B cell (primary cell): ENCODE results near the gene N4BP3. TPM values are rescaled to one million over a fixed set of nuclear protein-coding genes. Genes with fewer than 3 reads are reported as not detected.

Experiments
- ATAC-seq: fragments of 200-7000 bp; cut with Tn5 transposase; one replicate; pipeline ENCODE4 v1.10.0; 2021; ENCODE audit warnings: low read depth, mild to moderate bottlenecking, moderate number of reproducible peaks, moderate library complexity
- CTCF ChIA-PET: fragments of 350-600 bp; sonication (Branson Sonifier 250); formaldehyde crosslinking; loops from one replicate; lab custom pipeline; 2021; ENCODE audit warnings: antibody characterized with exemption, inconsistent platforms; lab: Charles Lee
- POLR2A ChIA-PET: fragments of 350-600 bp; sonication (Branson Sonifier 250); formaldehyde crosslinking; loops from one replicate; lab custom pipeline; 2021; ENCODE audit warnings: antibody characterized with exemption; lab: Charles Lee
- DNase-seq: peaks from one replicate; pipeline ENCODE4 v3.0.0; 2013
- H2AFZ ChIP-seq: 2 replicates; pipeline ENCODE4 v1.6.1; 2012; ENCODE audit warnings: mild to moderate bottlenecking, low read depth, low read length; ENCODE audit not compliant: insufficient read depth, poor library complexity, severe bottlenecking
- H3K27ac ChIP-seq, 2 donors: 1 replicate in 1 of 2; 2 replicates in 1 of 2; pipeline ENCODE4 v1.5.1; 2012 to 2013; ENCODE audit warnings: low read length in 2 of 2, mild to moderate bottlenecking in 2 of 2, moderate library complexity in 1 of 2
- H3K27me3 ChIP-seq, 4 experiments: fragments of 200-600 bp in 1 of 4; sonication (generic) in 1 of 4; replicated peaks in 1 of 4; 1 replicate in 2 of 4; 2 replicates in 2 of 4; pipeline versions ENCODE4 v1.6.1 to v1.7.0; 2013 to 2016; ENCODE audit warnings: low read length in 3 of 4, mild to moderate bottlenecking in 2 of 4, mixed read lengths in 1 of 4, moderate library complexity in 1 of 4; ENCODE audit not compliant: insufficient read depth in 4 of 4, control insufficient read depth in 3 of 4; ENCODE audit errors: control extremely low read depth in 1 of 4
- H3K36me3 ChIP-seq, 2 experiments: replicated peaks in 1 of 2; 1 replicate in 1 of 2; 2 replicates in 1 of 2; pipeline versions ENCODE4 v1.6.1 to v1.7.1; 2013; ENCODE audit warnings: low read length in 1 of 2; ENCODE audit not compliant: insufficient read depth in 2 of 2, control insufficient read depth in 1 of 2; ENCODE audit errors: control extremely low read depth in 1 of 2, extremely low read depth in 1 of 2
- H3K4me1 ChIP-seq, 2 donors: fragments of 200-600 bp in 1 of 2; sonication (generic) in 1 of 2; 1 replicate in 1 of 2; 2 replicates in 1 of 2; pipeline versions ENCODE4 v1.5.1 to v1.6.1; 2013 to 2017; ENCODE audit warnings: low read length in 2 of 2; ENCODE audit not compliant: control insufficient read depth in 2 of 2, insufficient read depth in 2 of 2
- H3K4me2 ChIP-seq: replicated peaks from 2 replicates; pipeline ENCODE3; 2012; ENCODE audit warnings: mild to moderate bottlenecking, low read depth, low read length; ENCODE audit not compliant: poor library complexity, severe bottlenecking
- H3K4me3 ChIP-seq, 5 experiments: fragments of 200-600 bp in 1 of 5; sonication (generic) in 1 of 5; 1 replicate in 3 of 5; 2 replicates in 2 of 5; pipeline versions ENCODE4 v1.5.1 to v1.7.0; 2011 to 2016; ENCODE audit warnings: low read length in 4 of 5, mild to moderate bottlenecking in 4 of 5, low read depth in 2 of 5, control low read depth in 1 of 5, moderate library complexity in 1 of 5; ENCODE audit not compliant: insufficient read depth in 1 of 5; ENCODE audit errors: control extremely low read depth in 1 of 5, extremely low read depth in 1 of 5
- H3K79me2 ChIP-seq: fragments of 200-600 bp; sonication (generic); one replicate; pipeline ENCODE4 v1.6.0; 2016; ENCODE audit warnings: low read length; ENCODE audit not compliant: control insufficient read depth, insufficient read depth
- H3K9ac ChIP-seq: fragments of 200-600 bp; sonication (generic); 2 replicates; pipeline ENCODE4 v1.6.1; 2017; ENCODE audit warnings: mild to moderate bottlenecking, low read length, moderate library complexity
- H3K9me3 ChIP-seq, 3 donors: one replicate each; pipeline versions ENCODE4 v1.6.1 to v1.7.1; 2013; ENCODE audit warnings: low read length in 2 of 3; ENCODE audit not compliant: control insufficient read depth in 2 of 3, insufficient read depth in 1 of 3; ENCODE audit errors: control extremely low read depth in 1 of 3
- H4K20me1 ChIP-seq: 2 replicates; pipeline ENCODE4 v1.6.0; 2012; ENCODE audit warnings: mild to moderate bottlenecking, low read length; ENCODE audit not compliant: insufficient read depth, control insufficient read depth, poor library complexity, severe bottlenecking
- H3K27ac Mint-ChIP-seq: one replicate; pipeline ENCODE4 v1.8.0; 2021; ENCODE audit warnings: mixed read lengths
- H3K27me3 Mint-ChIP-seq: one replicate; pipeline ENCODE4 v1.8.0; 2021; ENCODE audit warnings: mixed read lengths
- H3K4me1 Mint-ChIP-seq: one replicate; pipeline ENCODE4 v1.8.0; 2021; ENCODE audit warnings: mixed read lengths
- H3K4me3 Mint-ChIP-seq: one replicate; pipeline ENCODE4 v1.8.0; 2021; ENCODE audit warnings: mixed read lengths
- H3K9me3 Mint-ChIP-seq: one replicate; pipeline ENCODE4 v1.8.0; 2022; ENCODE audit warnings: mixed read lengths; ENCODE audit not compliant: insufficient read depth
- EZH2 ChIP-seq: IDR thresholded peaks from 2 replicates; pipeline ENCODE4 v1.6.1; 2012; ENCODE audit warnings: borderline replicate concordance, low read depth, mild to moderate bottlenecking, moderate library complexity, low read length; ENCODE audit not compliant: insufficient read depth, poor library complexity, severe bottlenecking
- WGBS: methylation state at CpG from one replicate; pipeline ENCODE4 v1.1.5; 2013; ENCODE audit warnings: missing lambda C conversion rate; ENCODE audit not compliant: insufficient coverage; 5-methylcytosine and 5-hydroxymethylcytosine counted together
- intact Hi-C: fragments of 100-400 bp; cut with micrococcal nuclease; formaldehyde crosslinking; loops from one replicate; pipeline ENCODE4 v1.10.0; 2022
- polyA plus RNA-seq: library from polyadenylated mRNA; depleted of rRNA; stranded (reverse); fragments of >200 nt; gene quantifications from 2 replicates; pipeline ENCODE4 v1.2.3, GENCODE V29; 2012
- total RNA-seq, 2 donors: library from RNA; stranded (reverse); fragments of 120-200 nt in 1 of 2; gene quantifications; 1 replicate in 1 of 2; 2 replicates in 1 of 2; pipeline versions ENCODE4 v1.2.3 to v1.2.4, GENCODE V29; 2013 to 2022
- TF ChIP-seq, protein P1 (sequence below): fragments of 200-600 bp; IDR thresholded peaks from one replicate; pipeline ENCODE4 v1.8.0; 2022; ENCODE audit warnings: antibody characterized with exemption, mild to moderate bottlenecking

Gene N4BP3
- total and polyA plus RNA-seq, 2 donors (not counting 1 experiment from before 2014, with no cell fraction given) = 13.3 to 48.7 TPM

DNA sequence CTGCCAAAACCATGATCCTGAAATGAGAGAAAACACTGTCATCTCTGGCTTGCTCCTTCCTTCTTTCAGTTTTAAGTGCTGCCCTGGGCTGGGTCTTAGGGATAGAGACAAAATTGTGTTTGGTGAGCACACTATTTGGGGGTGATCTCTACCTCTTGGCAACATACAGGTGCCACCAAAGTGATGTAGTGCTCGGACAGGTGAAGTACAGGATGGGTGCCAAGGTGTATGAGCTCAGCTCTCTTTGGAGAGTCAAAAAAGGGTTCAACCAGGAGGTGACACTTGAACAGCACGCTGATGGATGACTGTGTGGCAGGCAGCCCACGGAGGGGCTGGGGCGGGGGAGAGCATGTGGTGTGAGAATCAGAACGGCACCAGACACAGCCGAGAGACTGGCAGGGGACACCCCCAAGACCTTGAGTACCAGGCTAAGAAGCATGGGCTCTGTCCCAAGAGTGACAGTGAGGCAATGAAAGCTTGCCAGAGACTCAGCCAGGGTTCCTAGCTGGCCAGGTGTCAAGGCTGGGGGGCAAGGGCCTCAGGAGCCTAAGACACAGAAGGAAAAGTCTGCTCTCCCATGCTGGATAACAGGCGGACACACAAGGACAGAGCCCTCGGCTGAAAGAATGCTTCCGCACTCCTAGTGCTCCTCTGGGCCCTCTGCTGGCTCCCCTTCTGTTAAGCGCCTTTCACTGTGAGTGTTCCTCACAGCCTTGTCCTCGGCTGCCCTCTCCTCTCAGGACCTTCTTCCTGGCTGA, 37.8 kb downstream of the N4BP3 start:
- H3K9ac ChIP-seq = no peak overlapping the region
- H3K27ac Mint-ChIP-seq = peak overlapping the region; percentile 59
- POLR2A ChIA-PET = no interaction called here
- CTCF ChIA-PET = interaction anchor here (1.1 to 22.8 kb wide), 3 partner anchors 11 to 74 kb away, joined by 3 to 540 read pairs (median 3); no protein-coding TSS in a partner anchor
- H3K4me1 ChIP-seq = peaks cover 12 to 20% of the 10 kb centered on the region in 2 donors
- H3K4me3 ChIP-seq = no peak overlapping the region
- H3K27ac ChIP-seq = peak overlapping the region in 1 of 2 donors; percentile 53
- no peaks in the 10 kb centered on the region for H3K9me3 Mint-ChIP-seq
- WGBS = 90% methylated on average over 11 of the region's 11 CpGs
- peak overlapping the region; percentile 59 for H3K4me3 Mint-ChIP-seq
- DNase-seq = no peak
- H2AFZ ChIP-seq = no peak overlapping the region
- H3K79me2 ChIP-seq = peaks cover 25% of the 10 kb centered on the region
- no peaks in the 10 kb centered on the region for H3K27me3 ChIP-seq
- no peaks in the 10 kb centered on the region for H3K9me3 ChIP-seq
- no peak for ATAC-seq
- H3K4me1 Mint-ChIP-seq = peaks cover 30% of the 10 kb centered on the region
- no peaks in the 10 kb centered on the region for H3K27me3 Mint-ChIP-seq
- TF ChIP-seq EZH2 = no peak
- TF ChIP-seq, protein P1, sequence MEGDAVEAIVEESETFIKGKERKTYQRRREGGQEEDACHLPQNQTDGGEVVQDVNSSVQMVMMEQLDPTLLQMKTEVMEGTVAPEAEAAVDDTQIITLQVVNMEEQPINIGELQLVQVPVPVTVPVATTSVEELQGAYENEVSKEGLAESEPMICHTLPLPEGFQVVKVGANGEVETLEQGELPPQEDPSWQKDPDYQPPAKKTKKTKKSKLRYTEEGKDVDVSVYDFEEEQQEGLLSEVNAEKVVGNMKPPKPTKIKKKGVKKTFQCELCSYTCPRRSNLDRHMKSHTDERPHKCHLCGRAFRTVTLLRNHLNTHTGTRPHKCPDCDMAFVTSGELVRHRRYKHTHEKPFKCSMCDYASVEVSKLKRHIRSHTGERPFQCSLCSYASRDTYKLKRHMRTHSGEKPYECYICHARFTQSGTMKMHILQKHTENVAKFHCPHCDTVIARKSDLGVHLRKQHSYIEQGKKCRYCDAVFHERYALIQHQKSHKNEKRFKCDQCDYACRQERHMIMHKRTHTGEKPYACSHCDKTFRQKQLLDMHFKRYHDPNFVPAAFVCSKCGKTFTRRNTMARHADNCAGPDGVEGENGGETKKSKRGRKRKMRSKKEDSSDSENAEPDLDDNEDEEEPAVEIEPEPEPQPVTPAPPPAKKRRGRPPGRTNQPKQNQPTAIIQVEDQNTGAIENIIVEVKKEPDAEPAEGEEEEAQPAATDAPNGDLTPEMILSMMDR = no peak
- H3K36me3 ChIP-seq = peaks cover 2 to 57% of the 10 kb centered on the region in 2 experiments
- intact Hi-C loops = no loop called here
- no peak overlapping the region for H3K4me2 ChIP-seq
- peaks cover 38% of the 10 kb centered on the region for H4K20me1 ChIP-seq
